ENCODE measurements around the gene UCN. TPM values are rescaled to one million over a fixed set of nuclear protein-coding genes. Genes with fewer than 3 reads are reported as not detected.
A peak's percentile ranks its signal among the peaks of the same experiment; 100 is the strongest.
"Not testable (repeated sequence)": the region's sequence is repeated elsewhere in the genome, so short reads cannot be mapped to it uniquely, and the experiment has no call there.

Gene UCN
- total RNA-seq, 1 experiment from 2014 or later: 0.48 TPM

DNA sequence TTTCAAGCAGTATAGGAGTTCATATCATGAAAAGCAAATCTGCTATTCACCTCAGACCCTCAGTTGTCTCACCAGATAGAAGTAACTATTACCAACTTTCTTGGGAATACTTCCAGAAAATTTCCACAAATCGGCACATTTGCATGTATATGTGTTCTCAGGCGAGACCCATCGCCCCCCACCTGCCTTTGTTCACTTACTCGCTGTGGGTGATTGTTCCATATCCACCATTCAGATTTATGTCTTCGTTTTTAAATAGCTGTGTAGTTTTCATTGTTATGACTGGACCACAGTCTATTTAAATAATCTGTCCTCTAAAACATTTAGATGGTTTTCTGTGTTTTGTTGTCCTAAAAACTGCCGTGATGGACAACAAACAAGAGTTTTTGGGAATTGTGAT is 22.8 kb downstream of the UCN start:
- no peak for DNase-seq (ENCODE audit: low read depth)

DNA sequence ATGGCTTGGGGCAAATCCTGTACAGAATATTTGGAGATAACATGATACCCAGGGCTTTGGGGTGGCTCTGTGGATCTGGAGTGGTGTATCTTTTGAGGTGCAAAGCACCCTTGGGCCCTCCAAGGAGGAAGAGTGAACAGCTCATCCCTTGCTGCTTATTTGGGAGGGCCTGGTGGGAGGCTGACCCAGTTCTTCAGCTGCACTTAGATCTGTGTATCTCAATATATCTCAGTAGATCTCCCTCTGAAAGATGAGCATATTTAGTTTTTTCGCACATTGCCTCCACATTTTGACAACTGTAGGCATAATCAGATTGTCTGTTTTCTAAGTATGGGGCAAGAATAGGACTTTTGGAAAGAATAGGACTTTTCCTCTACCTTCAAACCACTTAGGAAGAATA is 23.2 kb downstream of the UCN start:
- DNase-seq (ENCODE audit: low read depth): no peak

DNA sequence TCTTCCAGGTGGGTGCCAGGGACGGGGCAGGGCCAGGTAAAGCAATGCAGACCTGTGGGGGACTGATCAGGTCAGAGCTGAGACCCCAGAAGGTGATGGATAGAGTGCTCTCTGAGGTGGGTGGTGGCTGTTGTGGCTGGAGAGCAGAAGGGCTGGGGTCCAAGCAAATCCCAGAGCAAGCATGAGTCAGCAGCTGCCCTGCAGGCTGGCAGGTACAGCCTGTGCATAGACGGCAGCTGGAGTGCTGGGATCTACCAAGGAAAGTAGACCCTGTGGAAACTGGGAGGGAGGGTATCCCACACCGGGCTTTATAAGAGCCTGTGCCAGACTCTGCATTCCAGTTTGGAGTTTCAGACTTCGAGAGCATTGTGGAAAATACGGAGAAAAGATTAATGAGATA is 25.4 kb downstream of the UCN start:
- no peak for DNase-seq (ENCODE audit: low read depth)

DNA sequence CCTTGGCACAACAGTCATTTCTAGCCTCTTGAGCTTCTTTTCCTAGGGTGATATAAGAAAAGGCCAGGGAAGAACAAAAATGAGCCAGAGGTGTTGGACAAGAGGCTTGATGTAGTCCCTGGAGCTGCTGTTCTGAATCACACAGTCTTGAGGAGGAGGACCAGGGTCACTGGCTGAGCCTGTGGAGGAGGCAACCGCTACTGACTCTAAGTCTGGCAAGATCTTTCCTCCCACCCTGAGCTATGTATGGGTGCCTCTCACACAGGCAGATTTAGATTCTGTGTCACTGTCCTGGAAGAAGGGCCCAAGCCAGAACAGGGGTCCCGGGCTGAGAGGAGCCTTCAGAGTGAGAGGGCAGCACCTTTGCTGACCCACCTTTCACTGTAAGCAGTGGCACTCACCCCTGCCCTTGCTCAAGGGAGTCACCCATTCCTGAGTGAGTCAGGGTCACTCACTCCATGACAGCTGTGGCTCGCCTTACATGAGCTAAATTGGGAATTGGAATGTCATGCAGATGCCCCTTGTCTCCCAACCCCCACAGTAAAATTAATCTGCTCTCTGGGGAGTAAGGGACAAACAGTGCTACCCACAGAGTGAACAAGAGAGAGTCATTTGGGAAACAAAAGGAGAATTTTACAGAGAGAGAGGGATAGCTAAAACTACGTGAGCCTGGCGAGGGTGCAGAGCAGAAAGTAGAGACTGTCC is 26.2 kb downstream of the UCN start, which contains the start of gene TRIM54:
Gene TRIM54 (plus strand): TSS at position 575 of the 705 bp plus-strand sequence. CDS start 303 bp downstream, outside the sequence.
- DNase-seq (ENCODE audit: low read depth): no peak

DNA sequence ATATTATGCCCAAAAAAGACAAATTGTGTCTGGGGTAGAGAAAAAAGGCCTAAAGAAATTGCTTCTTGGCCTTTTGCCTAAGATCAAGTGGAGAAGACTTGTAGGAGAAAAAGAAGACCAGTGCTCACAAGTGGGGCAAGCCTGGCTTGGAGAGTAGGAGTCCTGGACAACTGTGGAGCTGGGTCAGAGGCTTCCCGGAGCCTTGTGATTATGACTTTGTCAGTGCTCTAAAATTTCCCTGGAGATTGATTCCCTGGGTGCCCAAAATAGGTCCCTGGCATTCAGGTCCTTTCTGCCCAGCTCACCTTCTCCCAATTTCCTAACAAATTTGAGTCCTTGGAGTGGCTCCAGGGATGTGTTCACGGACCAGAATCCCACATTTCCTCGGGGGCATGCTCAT is 26.8 kb downstream of the UCN start:
- DNase-seq (ENCODE audit: low read depth): no peak

DNA sequence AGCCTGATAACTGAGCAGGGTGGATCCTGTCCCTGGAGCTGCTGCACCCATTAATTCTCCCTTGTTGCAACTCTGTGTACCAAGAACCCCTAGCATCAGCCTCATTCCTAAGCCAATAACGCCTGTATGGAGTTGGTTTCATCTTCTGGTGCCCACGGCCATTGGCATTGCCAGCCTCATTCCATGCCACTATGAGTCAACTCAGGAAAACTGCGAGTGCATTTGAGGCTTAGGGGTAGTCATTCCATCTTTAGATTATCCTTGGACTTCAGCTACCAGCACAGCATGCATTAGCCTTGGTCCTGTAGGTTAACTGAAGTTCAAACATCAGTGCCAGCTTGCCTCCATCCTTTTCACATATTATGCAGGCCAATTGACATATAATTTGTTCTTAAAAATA is 27.4 kb downstream of the UCN start:
- no peak for DNase-seq (ENCODE audit: low read depth)

DNA sequence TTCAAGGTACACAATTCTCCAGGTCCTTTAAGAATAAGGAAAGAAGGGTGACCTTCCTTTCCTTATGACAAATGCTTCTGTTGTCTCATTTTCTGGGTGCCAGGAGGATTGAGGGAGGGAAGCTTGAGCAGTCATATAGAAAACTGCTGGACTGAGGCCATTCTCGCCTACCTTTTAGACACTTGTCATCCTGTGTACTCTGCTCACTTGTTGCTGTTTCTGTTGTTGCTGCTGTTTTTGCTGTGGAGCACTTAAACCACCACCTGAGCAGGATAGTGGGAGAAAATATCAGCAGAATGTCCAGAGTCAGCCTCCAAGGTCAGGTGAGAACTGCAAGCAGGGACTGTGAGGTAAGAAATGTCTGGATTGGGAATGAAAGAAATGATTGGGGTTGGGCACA is 30.2 kb downstream of the UCN start:
- no peak for DNase-seq (ENCODE audit: low read depth)

DNA sequence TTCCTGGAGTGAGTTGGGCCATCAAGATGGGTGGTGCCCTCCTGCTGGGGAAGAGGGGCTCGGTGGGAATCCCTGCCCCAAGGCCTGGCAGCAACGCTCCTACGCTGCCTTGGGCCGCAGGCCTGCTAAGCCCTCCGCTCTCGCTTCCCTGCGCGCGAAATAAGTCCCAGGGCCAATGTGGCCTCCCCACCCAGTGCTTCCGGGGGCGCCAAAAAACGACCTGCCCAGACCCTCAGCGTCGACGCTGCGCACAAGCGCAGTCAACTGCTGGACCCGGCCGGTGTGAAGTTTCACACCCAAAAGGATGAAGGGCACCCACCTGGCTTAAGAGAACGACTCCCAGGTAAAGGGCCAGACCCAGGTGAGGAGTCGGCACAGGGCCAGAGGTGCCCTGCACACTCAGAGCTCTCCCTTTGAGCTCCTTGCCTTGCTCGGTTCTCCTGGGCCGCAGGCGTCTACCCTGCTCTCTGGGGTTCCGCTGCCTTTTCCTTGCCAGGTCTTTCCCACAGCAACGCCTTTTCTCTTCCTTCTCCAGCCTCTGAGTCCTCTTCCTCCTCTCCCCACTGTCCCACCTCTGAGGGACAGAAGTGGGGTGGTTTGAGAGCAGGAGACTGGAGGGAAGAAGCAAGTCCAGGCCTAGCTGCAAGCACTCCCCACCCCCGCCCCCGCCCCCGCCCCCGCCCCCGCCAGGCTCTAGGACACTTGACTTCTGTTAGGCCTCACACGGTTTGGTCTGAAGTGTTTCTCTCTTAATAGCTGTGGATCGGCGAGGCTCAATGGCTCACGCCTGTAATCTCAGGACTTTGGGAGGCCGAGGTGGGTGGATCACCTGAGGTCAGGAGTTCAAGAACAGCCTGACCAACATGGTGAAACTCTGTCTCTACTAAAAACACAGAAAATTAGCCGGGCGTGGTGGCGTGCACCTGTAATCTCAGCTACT is 32.8 kb downstream of the UCN start, which contains the start of gene DNAJC5G:
Gene DNAJC5G (plus strand): TSS at position 223 of the 940 bp plus-strand sequence. CDS start 1,296 bp downstream, outside the sequence.
- no peak for DNase-seq (ENCODE audit: low read depth)

DNA sequence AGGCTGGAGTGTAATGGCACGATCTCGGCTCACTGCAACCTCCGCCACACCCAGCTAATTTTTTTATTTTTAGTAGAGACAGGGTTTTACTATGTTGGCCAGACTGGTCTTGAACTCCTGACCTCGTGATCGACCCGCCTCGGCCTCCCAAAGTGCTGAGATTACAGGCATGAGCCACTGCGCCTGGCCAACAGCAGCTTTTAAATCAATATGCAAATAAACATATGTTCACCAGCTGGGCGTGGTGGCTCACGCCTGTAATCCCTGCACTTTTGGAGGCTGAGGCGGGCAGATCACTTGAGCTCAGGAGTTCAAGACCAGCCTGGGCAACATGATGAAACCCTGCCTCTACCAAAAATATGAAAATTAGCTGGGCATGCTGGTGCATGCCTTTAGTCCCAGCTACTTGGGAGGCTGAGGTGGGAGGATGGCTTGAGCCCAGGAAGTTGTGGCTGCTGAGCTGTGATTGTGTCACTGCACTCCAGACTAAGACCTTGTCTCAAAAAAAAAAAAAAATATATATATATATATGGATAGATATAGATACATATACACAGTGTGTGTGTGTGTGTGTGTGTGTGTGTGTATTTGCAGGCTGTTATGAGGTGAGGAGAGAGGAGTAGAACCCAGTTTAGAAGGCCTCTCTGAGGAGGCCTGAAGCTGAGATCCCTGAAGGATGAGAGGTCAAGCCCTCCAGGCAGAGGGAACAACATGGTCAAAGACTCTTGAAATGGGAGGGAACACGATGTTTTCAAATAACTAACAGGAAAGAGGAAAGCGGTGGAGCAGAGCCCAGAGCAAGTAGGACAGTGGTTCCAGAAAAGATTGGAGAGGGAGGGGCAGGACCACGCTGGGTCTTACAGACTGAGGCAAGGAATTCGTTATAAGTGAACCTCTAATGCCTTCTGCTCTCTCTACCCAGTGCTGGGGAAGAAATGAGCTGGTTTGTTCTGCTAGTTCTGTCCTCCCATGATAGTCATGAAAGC is 35.4 kb downstream of the UCN start:
- not testable (repeated sequence) for DNase-seq (ENCODE audit: low read depth)

DNA sequence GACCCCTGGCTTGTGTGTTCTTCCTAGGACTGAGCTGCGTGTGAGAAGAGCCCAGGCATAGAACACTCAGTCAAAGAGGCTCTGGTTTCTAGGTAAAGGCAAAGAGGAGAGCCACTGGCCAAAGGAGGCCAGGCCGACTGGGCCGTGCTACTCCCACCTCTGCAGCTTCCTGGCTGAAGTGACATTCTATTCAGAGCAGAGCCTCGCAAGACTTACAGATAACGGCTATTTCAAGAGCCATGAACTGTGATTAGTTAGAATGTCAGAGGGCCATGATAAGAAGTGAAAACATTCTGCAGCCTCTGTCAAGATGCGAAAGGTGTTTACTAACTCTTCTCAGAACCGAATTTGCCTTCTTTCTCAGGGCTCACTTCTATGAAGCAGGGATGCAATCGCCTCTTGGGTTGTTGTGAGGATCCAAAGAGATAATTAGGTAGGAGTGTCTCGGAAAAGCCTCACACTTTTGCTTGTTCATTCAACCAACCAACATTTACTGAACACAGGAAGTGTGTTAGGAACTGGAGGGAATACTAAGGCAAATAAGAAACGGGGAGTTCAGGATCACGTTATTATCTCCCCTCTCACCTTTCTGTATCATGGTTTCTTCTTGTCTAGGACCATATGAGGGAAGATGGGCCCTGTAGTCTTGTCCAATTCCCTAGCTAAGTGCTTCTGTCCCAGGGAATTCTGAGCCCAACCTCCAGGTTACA is 36.5 kb downstream of the UCN start:
- no peak for DNase-seq (ENCODE audit: low read depth)

DNA sequence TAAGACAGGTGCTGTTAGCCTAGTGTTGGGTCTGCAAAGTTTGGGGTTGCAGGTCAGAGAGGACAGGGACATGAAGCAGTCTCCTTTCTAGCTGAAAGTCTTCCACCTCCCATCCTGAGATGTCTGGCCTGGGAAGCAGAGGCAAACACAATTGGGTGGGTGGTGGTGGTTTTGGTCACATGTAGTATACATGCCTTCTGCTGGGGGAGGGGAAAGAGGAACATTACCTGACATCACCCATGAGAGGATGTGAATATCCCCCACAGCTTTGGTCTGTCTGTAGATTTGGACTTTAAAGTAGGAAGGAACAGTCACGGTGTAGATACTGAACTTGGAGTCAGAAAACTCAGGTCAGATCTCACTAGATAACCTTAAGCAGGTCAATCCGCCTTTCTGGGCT is 37.6 kb downstream of the UCN start:
- no peak for DNase-seq (ENCODE audit: low read depth)

DNA sequence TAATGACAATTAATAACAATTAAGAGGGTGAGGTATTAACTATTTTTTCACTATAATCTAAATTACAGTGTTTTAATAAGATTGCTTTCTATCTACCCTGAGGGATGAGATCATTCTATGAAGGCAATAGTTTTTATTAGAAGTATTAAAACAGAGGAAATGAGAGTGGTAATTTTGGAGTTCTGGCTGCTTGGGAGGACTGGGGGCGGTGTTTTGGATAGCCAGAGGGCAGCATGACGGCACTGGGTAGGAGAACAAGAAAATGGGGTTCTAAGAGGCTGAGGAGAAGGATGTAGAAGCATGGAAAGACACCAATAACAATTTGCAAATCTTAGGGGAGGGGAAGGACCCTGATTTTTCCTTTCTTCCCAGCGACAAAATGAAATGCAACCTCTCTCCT is 38.1 kb downstream of the UCN start:
- DNase-seq (ENCODE audit: low read depth): no peak

DNA sequence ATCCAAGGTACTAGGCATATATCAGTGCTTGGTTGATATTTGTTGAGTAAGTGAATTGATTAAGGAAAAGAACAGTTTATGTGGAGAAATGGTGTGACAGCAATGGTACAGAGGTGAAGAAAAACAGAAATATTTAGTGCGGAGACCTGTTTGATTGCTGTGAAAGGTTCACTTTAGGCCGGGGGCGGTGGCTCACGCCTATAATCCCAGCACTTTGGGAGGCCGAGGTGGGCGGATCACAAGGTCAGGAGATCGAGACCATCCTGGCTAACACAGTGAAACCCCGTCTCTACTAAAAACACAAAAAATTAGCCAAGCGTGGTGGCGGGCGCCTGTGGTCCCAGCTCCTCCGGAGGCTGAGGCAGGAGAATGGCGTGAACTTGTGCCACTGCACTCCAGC is 39.9 kb downstream of the UCN start:
- not testable (repeated sequence) for DNase-seq (ENCODE audit: low read depth)

DNA sequence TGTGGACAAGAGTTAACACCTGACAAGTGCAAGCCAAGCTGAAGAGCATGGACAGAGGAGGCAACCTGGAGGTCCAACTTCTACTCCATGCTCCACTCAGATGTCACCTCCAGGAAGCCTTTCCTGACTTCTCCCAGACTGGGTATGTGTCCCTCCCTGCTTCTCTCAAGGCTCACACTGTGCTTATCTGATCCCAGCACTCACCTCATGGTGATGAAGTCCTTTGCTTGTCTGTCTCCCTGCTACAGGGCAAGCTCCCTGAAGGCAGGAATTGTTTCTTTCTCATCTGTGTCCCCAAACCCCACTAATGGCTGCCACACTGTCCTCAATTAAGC is 42.7 kb downstream of the UCN start:
- DNase-seq (ENCODE audit: low read depth): no peak

DNA sequence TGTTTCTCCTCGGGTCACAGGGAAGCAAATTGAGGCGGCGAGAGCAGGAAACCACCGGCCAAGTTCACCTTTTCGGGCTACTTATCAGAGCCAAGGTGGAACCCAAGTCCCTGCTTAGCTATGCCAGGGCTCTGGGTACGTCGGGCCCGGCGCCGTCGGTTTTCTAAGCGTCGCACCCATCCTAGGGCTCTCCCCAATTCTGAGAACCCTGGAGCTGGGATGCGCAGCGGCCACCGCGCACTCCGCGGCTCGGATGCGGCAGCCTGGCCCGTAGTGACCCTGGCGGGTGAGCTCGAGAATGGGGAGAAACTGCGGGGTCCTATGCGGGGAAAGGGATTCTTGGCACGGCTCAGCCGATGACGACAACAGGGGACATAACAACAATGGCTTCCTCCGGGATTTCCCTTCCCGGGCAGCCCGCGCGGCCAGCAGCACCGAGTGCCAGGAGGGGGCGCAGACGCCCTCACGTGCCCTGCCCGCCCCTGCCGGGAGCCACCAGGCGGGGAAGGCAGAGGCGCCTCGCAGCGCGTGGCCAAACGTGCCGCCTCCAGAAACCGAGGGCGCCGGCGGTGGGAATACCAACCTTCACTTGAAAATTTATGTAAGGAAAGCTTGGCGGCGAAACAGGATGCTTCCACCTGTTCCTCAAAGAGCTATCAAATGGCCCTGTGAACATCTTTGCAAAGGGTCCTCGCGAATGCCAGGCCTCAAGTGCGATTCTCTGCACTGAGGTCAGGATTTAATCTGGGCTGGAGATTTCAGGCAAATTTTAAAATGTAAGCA is 43.3 kb downstream of the UCN start:
- DNase-seq (ENCODE audit: low read depth): peak; percentile 48

DNA sequence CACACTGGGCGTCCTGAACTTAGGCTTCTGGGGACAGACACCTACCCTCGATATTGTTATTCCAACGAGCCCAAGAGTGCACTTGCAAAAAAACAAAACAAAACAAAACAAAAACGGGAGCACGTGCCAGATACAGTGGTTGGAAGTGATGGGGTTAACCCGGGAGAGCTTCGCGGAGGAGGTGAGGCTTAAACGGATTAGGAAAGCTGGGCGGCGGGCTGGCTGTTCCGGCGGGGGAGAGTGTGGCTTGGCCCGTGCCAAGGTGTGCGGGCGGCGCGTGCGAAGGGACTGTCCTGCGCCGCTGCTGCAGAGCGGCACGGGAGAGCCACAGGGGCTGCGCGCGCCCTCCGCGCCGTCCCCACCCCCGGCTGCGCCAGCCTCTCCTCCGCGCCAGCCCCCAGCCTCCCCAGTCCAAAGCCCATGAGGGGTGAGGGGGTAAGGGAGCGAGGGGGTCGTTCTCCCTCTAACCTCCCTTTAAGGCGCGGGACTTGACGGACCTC is 43.9 kb downstream of the UCN start:
- no peak for DNase-seq (ENCODE audit: low read depth)

DNA sequence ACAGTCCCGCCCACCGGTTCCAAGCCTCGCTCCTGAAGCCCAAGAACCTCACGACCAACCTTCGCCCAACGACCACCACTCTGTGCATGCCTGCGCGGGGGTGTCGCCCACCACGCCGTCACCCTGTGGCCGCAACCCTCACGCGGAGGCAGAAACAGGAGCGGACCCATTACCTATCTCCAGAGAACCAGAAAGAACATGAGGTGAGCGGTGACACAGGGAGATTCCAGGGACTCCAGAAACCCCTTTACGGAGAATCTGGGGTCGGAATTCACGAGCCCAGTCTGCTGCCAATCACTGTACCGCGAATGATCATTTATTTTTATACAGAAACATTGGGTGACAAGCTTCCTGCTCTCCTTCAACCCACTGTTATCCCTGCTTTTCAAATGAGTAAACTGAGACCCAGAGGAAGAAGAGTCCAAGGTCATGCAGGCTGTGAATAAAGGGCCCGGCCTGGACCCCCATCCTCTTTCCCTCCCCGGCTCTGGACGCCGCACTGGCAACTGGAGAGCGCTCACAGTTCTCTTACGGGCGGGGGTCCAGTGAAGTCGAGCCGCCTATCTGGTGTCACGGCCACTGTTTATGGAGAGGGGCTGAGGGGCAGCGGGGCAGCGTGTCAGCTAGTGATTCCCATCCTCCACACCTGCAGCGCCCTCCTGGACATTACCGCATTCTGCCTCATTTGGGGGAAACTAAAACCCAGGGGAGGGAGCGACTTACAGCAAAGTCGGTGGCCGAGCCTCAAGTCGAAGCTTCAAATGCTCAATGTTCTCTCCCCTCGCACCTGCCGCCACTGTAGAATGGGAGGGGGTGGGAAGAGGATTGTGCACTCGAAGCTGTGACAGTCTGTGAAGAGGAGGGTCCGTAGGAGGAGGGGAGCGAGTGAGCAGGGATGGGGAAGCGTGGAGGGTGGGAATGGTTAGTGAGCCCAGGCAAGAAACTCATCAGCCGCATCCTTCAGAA is 44.7 kb downstream of the UCN start:
- no peak for DNase-seq (ENCODE audit: low read depth)

DNA sequence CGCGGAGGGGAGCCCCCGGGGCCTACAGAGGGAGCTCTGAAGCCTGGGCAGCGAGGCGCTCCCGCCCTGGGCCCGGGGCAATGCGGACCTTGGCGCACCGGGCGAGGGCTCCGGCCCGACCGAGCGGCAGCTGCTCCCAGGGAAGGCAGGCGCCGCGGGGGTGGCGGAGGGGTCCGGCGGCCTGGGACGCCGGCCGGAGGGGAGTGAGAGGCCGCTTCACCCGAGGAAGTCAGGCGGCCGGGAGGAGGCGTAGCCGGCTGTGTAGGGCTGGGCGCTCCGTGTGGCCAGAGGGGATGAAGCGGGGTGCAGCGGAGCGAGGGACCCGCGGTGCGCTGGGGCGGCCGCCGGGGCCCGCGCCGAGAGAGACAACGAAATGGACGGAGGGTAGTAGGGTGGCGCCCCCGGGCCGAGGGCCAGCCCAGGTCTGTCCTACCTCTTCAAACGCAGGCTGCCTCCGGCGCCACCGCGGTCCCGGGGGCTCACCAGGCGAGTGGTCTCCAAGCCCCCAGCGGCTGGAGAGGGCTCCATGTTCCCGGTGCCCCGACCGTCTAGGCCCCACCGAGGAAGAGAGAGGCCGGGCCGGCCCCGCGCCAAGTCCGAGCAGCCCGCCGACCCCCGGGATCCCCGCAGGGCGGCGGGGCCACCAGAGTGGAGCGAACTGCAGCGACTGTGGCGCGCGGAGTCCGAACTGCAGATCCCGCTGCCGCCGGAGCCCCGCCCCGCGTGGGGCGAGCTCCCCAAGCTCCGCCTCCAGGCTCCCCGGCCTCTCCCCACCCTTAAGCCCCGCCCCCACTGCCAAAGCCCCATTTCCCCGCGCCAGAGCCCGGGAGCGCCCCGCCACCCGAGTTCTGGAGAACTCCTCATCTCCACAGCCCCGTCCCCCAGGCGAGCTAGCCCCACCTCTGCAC is 45.6 kb downstream of the UCN start, which contains the start of gene SLC30A3:
Gene SLC30A3 (minus strand): TSS at position 669 of the 908 bp plus-strand sequence. CDS start 141 bp downstream, at position 528.
- DNase-seq (ENCODE audit: low read depth): peak; percentile 45

Measured in RPMI7951 (cell line).